ENCODE data around the gene CAVIN1. TPM values are rescaled to one million over a fixed set of nuclear protein-coding genes. Genes with fewer than 3 reads are reported as not detected.
"Not testable (repeated sequence)": the region's sequence is repeated elsewhere in the genome, so short reads cannot be mapped to it uniquely, and the experiment has no call there.

Gene CAVIN1
- 1 to 10 TPM in 1 of 3 donors, under 1 TPM in 2; 0.76 to 1.1 (median 0.92) TPM for total RNA-seq

- H3K36me3 Mint-ChIP-seq (ENCODE audit: insufficient read depth): no peaks in the 10 kb centered on the region
- H3K27me3 Mint-ChIP-seq (ENCODE audit: low read depth): peaks cover 32% of the 10 kb centered on the region
- H3K9me3 Mint-ChIP-seq: no peaks in the 10 kb centered on the region
- ATAC-seq (peak; percentile 23 to 35), DNase-seq (no peak)
- H3K4me1 Mint-ChIP-seq (ENCODE audit: low read depth): peaks cover 11% of the 10 kb centered on the region
- peak within 1 kb of the TSS; percentile 77 for H3K4me3 Mint-ChIP-seq
These were observed at the start of gene CAVIN1 for GRCh38 chr17:42422958-42423712. CAVIN1 (minus strand) TSS chr17:42423256; CDS start chr17:42423097, 159 bp downstream.

- H3K4me3 Mint-ChIP-seq: no peak overlapping the region
- ATAC-seq (no peak), DNase-seq (no peak)
- peaks cover 20% of the 10 kb centered on the region for H3K36me3 Mint-ChIP-seq (ENCODE audit: insufficient read depth)
- no peaks in the 10 kb centered on the region for H3K27me3 Mint-ChIP-seq (ENCODE audit: low read depth)
- H3K4me1 Mint-ChIP-seq (ENCODE audit: low read depth): no peaks in the 10 kb centered on the region
- no peaks in the 10 kb centered on the region for H3K9me3 Mint-ChIP-seq
These were observed 44.8 kb upstream of the CAVIN1 start for GRCh38 chr17:42467889-42468288.

- H3K9me3 Mint-ChIP-seq: no peaks in the 10 kb centered on the region
- ATAC-seq (no peak), DNase-seq (no peak)
- H3K4me1 Mint-ChIP-seq (ENCODE audit: low read depth): peaks cover 16% of the 10 kb centered on the region
- no peak overlapping the region for H3K4me3 Mint-ChIP-seq
- H3K27me3 Mint-ChIP-seq (ENCODE audit: low read depth): no peaks in the 10 kb centered on the region
- peaks cover 17% of the 10 kb centered on the region for H3K36me3 Mint-ChIP-seq (ENCODE audit: insufficient read depth)
These were observed 40.9 kb upstream of the CAVIN1 start for GRCh38 chr17:42463976-42464400.

GRCh38 chr17:42460371-42460770, 37.3 kb upstream of the CAVIN1 start:
- DNase-seq: no peak
- H3K36me3 Mint-ChIP-seq (ENCODE audit: insufficient read depth): peaks cover 8% of the 10 kb centered on the region
- no peaks in the 10 kb centered on the region for H3K9me3 Mint-ChIP-seq
- H3K4me1 Mint-ChIP-seq (ENCODE audit: low read depth): peaks cover 41% of the 10 kb centered on the region
- H3K27me3 Mint-ChIP-seq (ENCODE audit: low read depth): no peaks in the 10 kb centered on the region
- H3K4me3 Mint-ChIP-seq: peak overlapping the region; percentile 90
- no peak for ATAC-seq

- Mint-ChIP-seq H3K27me3 (ENCODE audit: low read depth) (no peaks in the 10 kb centered on the region), H3K36me3 (ENCODE audit: insufficient read depth) (peaks cover 8% of the 10 kb centered on the region), H3K4me3 (peak overlapping the region; percentile 90), H3K9me3 (no peaks in the 10 kb centered on the region), H3K4me1 (ENCODE audit: low read depth) (peaks cover 41% of the 10 kb centered on the region)
- ATAC-seq (peak; percentile 80 to 81), DNase-seq (no peak)
These were observed 36.8 kb upstream of the CAVIN1 start for GRCh38 chr17:42459801-42460281.

- H3K9me3 Mint-ChIP-seq: no peaks in the 10 kb centered on the region
- DNase-seq (no peak), ATAC-seq (peak; percentile 3 to 5)
- H3K4me3 Mint-ChIP-seq: peak overlapping the region; percentile 90
- no peaks in the 10 kb centered on the region for H3K27me3 Mint-ChIP-seq (ENCODE audit: low read depth)
- peaks cover 8% of the 10 kb centered on the region for H3K36me3 Mint-ChIP-seq (ENCODE audit: insufficient read depth)
- peaks cover 41% of the 10 kb centered on the region for H3K4me1 Mint-ChIP-seq (ENCODE audit: low read depth)
These were observed 36.3 kb upstream of the CAVIN1 start for GRCh38 chr17:42459256-42459800.

GRCh38 chr17:42458497-42459255, 35.6 kb upstream of the CAVIN1 start, which contains the start of gene ATP6V0A1:
ATP6V0A1 (plus strand) TSS chr17:42458878; CDS start chr17:42460895, 2,017 bp downstream.
- peak; percentile 88 to 89 for ATAC-seq
- DNase-seq: peak; percentile 85
- H3K4me3 Mint-ChIP-seq: peak within 1 kb of the TSS; percentile 90
- no peaks in the 10 kb centered on the region for H3K27me3 Mint-ChIP-seq (ENCODE audit: low read depth)
- H3K36me3 Mint-ChIP-seq (ENCODE audit: insufficient read depth): peaks cover 8% of the 10 kb centered on the region
- H3K9me3 Mint-ChIP-seq: no peaks in the 10 kb centered on the region
- peaks cover 41% of the 10 kb centered on the region for H3K4me1 Mint-ChIP-seq (ENCODE audit: low read depth)

- Mint-ChIP-seq H3K9me3 (no peaks in the 10 kb centered on the region), H3K27me3 (ENCODE audit: low read depth) (peaks cover 3% of the 10 kb centered on the region), H3K4me3 (peak overlapping the region; percentile 77), H3K4me1 (ENCODE audit: low read depth) (peaks cover 44% of the 10 kb centered on the region), H3K36me3 (ENCODE audit: insufficient read depth) (peaks cover 4% of the 10 kb centered on the region)
- DNase-seq: no peak
- ATAC-seq: no peak
These were observed 34.2 kb upstream of the CAVIN1 start for GRCh38 chr17:42457107-42457792.

GRCh38 chr17:42456223-42457106, 33.4 kb upstream of the CAVIN1 start:
- H3K4me1 Mint-ChIP-seq (ENCODE audit: low read depth): peaks cover 44% of the 10 kb centered on the region
- peak overlapping the region; percentile 77 for H3K4me3 Mint-ChIP-seq
- H3K27me3 Mint-ChIP-seq (ENCODE audit: low read depth): peaks cover 3% of the 10 kb centered on the region
- H3K36me3 Mint-ChIP-seq (ENCODE audit: insufficient read depth): no peaks in the 10 kb centered on the region
- no peak for DNase-seq
- H3K9me3 Mint-ChIP-seq: no peaks in the 10 kb centered on the region
- no peak for ATAC-seq

- ATAC-seq, H3K9me3 Mint-ChIP-seq: not testable (repeated sequence)
These were observed 31.9 kb upstream of the CAVIN1 start for GRCh38 chr17:42454987-42455386.

GRCh38 chr17:42453439-42453838, 30.4 kb upstream of the CAVIN1 start:
- H3K27me3 Mint-ChIP-seq (ENCODE audit: low read depth): peaks cover 3% of the 10 kb centered on the region
- no peaks in the 10 kb centered on the region for H3K36me3 Mint-ChIP-seq (ENCODE audit: insufficient read depth)
- H3K4me3 Mint-ChIP-seq: no peak overlapping the region
- peaks cover 25% of the 10 kb centered on the region for H3K4me1 Mint-ChIP-seq (ENCODE audit: low read depth)
- DNase-seq (no peak), ATAC-seq (no peak)
- H3K9me3 Mint-ChIP-seq: no peaks in the 10 kb centered on the region

More at GRCh38 chr17:42454987-42455386, 31.9 kb upstream of the CAVIN1 start:
- H3K4me1 Mint-ChIP-seq (ENCODE audit: low read depth): peaks cover 38% of the 10 kb centered on the region
- not testable (repeated sequence) for H3K27me3 Mint-ChIP-seq (ENCODE audit: low read depth); H3K4me3 Mint-ChIP-seq; H3K36me3 Mint-ChIP-seq (ENCODE audit: insufficient read depth); DNase-seq

- H3K4me1 Mint-ChIP-seq (ENCODE audit: low read depth): peaks cover 13% of the 10 kb centered on the region
- H3K27me3 Mint-ChIP-seq (ENCODE audit: low read depth); H3K36me3 Mint-ChIP-seq (ENCODE audit: insufficient read depth): not testable (repeated sequence)
These were observed 28.2 kb upstream of the CAVIN1 start for GRCh38 chr17:42451270-42451669.

GRCh38 chr17:42449838-42450237, 26.8 kb upstream of the CAVIN1 start:
- not testable (repeated sequence) for H3K27me3 Mint-ChIP-seq (ENCODE audit: low read depth); DNase-seq; H3K4me3 Mint-ChIP-seq; H3K9me3 Mint-ChIP-seq; H3K4me1 Mint-ChIP-seq (ENCODE audit: low read depth); ATAC-seq; H3K36me3 Mint-ChIP-seq (ENCODE audit: insufficient read depth)

More at GRCh38 chr17:42451270-42451669, 28.2 kb upstream of the CAVIN1 start:
- not testable (repeated sequence) for H3K4me3 Mint-ChIP-seq, H3K9me3 Mint-ChIP-seq, DNase-seq, ATAC-seq

All from activated T-cell treated with anti-CD3 and anti-CD28 coated beads, Interleukin-2, amount 50 U/mL, for 4 hours (primary cell).